WERI-Rb-1 (cell line): Measurements from ENCODE around the gene ATRNL1.
A peak's percentile ranks its signal among the peaks of the same experiment; 100 is the strongest.

ENCODE experiments used
- DNase-seq: peaks from one replicate; pipeline ENCODE4 v3.0.0-alpha.2; 2020
- H3K27ac ChIP-seq: fragments of 250-450 bp; sonication (Bioruptor Pico); 2 replicates; pipeline ENCODE4 v1.5.1; 2020; ENCODE audit warnings: mild to moderate bottlenecking, moderate library complexity
- H3K27me3 ChIP-seq: fragments of 250-450 bp; sonication (Bioruptor Pico); 2 replicates; pipeline ENCODE4 v1.5.1; 2021; ENCODE audit warnings: mild to moderate bottlenecking, low read depth, moderate library complexity; ENCODE audit not compliant: insufficient read depth, severe bottlenecking
- H3K36me3 ChIP-seq: fragments of 250-450 bp; sonication (Bioruptor Pico); 2 replicates; pipeline ENCODE4 v1.5.1; 2020; ENCODE audit warnings: mild to moderate bottlenecking, moderate library complexity
- H3K4me3 ChIP-seq: 2 replicates; pipeline ENCODE4 v1.5.1; 2011; ENCODE audit warnings: low read depth, mild to moderate bottlenecking, control low read depth, low read length
- H3K9me3 ChIP-seq: fragments of 250-450 bp; sonication (Bioruptor Pico); 2 replicates; pipeline ENCODE4 v1.5.1; 2021; ENCODE audit warnings: mild to moderate bottlenecking, moderate library complexity; ENCODE audit not compliant: severe bottlenecking
- CTCF ChIP-seq: IDR thresholded peaks from 2 replicates; pipeline ENCODE4 v1.5.1; 2011; ENCODE audit warnings: low read depth, mild to moderate bottlenecking, control low read depth, inconsistent platforms, low read length

Gene ATRNL1

GRCh38 chr10:115957786-115958442, 864.7 kb downstream of the ATRNL1 start:
- Histone ChIP-seq H3K9me3 (no peaks in the 10 kb centered on the region), H3K27me3 (no peaks in the 10 kb centered on the region), H3K4me3 (no peak overlapping the region), H3K27ac (no peak overlapping the region), H3K36me3 (no peaks in the 10 kb centered on the region)
- TF ChIP-seq CTCF, result no peak
- no peak for DNase-seq

- Histone ChIP-seq H3K27me3 (no peaks in the 10 kb centered on the region), H3K36me3 (no peaks in the 10 kb centered on the region), H3K27ac (no peak overlapping the region), H3K9me3 (no peaks in the 10 kb centered on the region), H3K4me3 (no peak overlapping the region)
- TF ChIP-seq CTCF, result peak; percentile 67
- peak; percentile 48 for DNase-seq
These were observed 870.7 kb downstream of the ATRNL1 start for GRCh38 chr10:115963848-115964247.

DNA sequence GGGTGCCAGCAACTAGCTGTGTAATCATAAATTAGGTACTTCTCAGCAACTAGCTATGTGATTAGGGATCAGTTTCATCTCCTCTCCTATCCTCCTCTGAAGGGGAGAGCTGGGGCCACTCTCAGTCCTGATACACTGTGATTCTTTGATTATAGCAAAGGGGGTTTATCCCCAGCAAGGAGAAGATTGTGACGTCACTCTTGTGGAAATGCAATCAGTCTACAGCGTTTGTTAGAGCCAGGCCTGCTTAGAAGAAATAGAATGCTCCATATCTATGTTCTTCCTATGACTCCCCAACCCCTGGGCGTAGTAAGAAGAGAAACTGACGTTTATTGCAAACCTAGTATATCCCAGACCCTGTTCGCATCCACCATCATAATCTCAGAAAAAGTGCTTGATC, 871.7 kb downstream of the ATRNL1 start:
- H3K27ac ChIP-seq, result no peak overlapping the region
- no peak for DNase-seq
- H3K27me3 ChIP-seq, result no peaks in the 10 kb centered on the region
- no peak for TF ChIP-seq CTCF
- no peaks in the 10 kb centered on the region for H3K36me3 ChIP-seq
- H3K4me3 ChIP-seq, result no peak overlapping the region
- no peaks in the 10 kb centered on the region for H3K9me3 ChIP-seq

DNA sequence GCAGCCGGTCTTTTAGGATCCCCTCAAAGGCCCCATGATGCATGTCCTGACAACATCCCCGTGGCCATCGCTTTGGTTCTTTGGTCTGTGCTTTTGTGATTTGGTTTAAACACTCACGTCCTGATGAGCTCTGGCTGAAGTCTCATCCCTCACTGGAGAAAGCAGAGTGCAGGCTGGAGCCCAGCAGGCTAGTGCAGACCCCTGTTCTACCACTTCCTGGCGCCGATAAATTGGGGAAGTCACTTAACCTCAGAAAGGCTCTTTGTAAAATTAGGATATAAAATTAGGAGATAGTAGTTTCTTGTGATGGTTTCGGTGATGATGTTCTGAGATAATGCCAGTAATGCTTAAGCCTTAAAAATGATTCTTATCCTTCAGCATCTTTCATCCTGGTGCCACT, 872.2 kb downstream of the ATRNL1 start:
- TF ChIP-seq CTCF, result no peak
- Histone ChIP-seq H3K27ac (no peak overlapping the region), H3K36me3 (no peaks in the 10 kb centered on the region), H3K4me3 (no peak overlapping the region), H3K27me3 (no peaks in the 10 kb centered on the region), H3K9me3 (no peaks in the 10 kb centered on the region)
- no peak for DNase-seq

DNA sequence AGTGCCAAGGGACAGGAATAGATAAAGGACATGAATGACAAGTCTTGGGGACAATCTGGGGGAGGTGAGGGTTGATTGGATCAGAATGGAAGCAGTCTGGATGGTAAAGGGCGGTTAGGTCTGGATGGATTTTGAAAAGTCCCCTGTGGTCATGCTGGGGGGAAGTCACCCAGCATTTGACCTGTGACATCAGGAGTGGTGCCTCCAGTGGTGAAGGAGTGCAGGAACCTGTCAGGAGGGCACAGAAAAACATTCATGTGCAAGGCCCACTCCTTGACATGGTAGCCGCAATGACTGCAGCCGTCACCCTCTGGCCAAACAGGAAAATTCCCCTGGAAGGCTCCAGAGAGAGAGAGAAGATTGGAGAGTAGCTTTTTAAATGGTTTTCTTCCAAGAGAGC, 875.1 kb downstream of the ATRNL1 start:
- Histone ChIP-seq H3K4me3 (no peak overlapping the region), H3K27ac (no peak overlapping the region), H3K27me3 (no peaks in the 10 kb centered on the region), H3K36me3 (no peaks in the 10 kb centered on the region), H3K9me3 (no peaks in the 10 kb centered on the region)
- TF ChIP-seq CTCF, result peak; percentile 17; the same call in 1 of the 2 replicates
- no peak for DNase-seq

GRCh38 chr10:115969591-115969990, 876.4 kb downstream of the ATRNL1 start:
- no peak for TF ChIP-seq CTCF
- Histone ChIP-seq H3K9me3 (no peaks in the 10 kb centered on the region), H3K27me3 (no peaks in the 10 kb centered on the region), H3K4me3 (no peak overlapping the region), H3K36me3 (no peaks in the 10 kb centered on the region), H3K27ac (no peak overlapping the region)
- no peak for DNase-seq
